ENCODE data around the gene NBAS. TPM values are rescaled to one million over a fixed set of nuclear protein-coding genes. Genes with fewer than 3 reads are reported as not detected.

The NBAS gene
- total and polyA plus RNA-seq, 2 of the 13 experiments (the other 11 are each of a cell fraction or from before 2014, with no cell fraction given) = 33.6 to 58.7 TPM

- TF ChIP-seq ZNF317 (CRISPR knock-in tag; IDR thresholded peaks at IDR 0.05) (no peak), NFE2 (CRISPR knock-in tag; IDR thresholded peaks at IDR 0.05) (no peak), MBD4 (IDR thresholded peaks at IDR 0.05; ENCODE audit: borderline replicate concordance, low read length) (no peak), ZNF839 (CRISPR knock-in tag; IDR thresholded peaks at IDR 0.05; ENCODE audit: borderline replicate concordance) (peak; percentile 77; the same call in 1 of the 2 replicates), ZNF720 (CRISPR knock-in tag; IDR thresholded peaks at IDR 0.05) (no peak), ZBTB20 (CRISPR knock-in tag; IDR thresholded peaks at IDR 0.05; ENCODE audit: borderline replicate concordance, low read depth) (peak; percentile 66; the same call in 1 of the 2 replicates), ZNF740 (CRISPR knock-in tag; IDR thresholded peaks at IDR 0.05) (no peak), ZNF607 (CRISPR knock-in tag; IDR thresholded peaks at IDR 0.05; ENCODE audit: borderline replicate concordance) (no peak; the same call in 1 of the 2 replicates), ZNF143 (CRISPR knock-in tag; IDR thresholded peaks at IDR 0.05) (no peak), SP140L (CRISPR knock-in tag; IDR thresholded peaks at IDR 0.05; ENCODE audit: borderline replicate concordance) (peak; percentile 94), ZNF274 (CRISPR knock-in tag; IDR thresholded peaks at IDR 0.05) (no peak), ZNF546 (CRISPR knock-in tag; conservative IDR thresholded peaks at IDR 0.05) (no peak), DMAP1 (CRISPR knock-in tag; IDR thresholded peaks at IDR 0.05) (peak; percentile 85), JUNB (CRISPR knock-in tag; IDR thresholded peaks at IDR 0.05; ENCODE audit: borderline replicate concordance) (no peak), NONO (IDR thresholded peaks at IDR 0.05) (no peak), NONO (CRISPR knock-in tag; conservative IDR thresholded peaks at IDR 0.05) (peak; percentile 85), ZNF83 (CRISPR knock-in tag; IDR thresholded peaks at IDR 0.05; ENCODE audit: borderline replicate concordance) (no peak), ZNF337 (CRISPR knock-in tag; IDR thresholded peaks at IDR 0.05; ENCODE audit: borderline replicate concordance, low read depth) (no peak), RXRB (CRISPR knock-in tag; IDR thresholded peaks at IDR 0.05; ENCODE audit: borderline replicate concordance) (peak; percentile 77), ZNF362 (CRISPR knock-in tag; IDR thresholded peaks at IDR 0.05; ENCODE audit: borderline replicate concordance) (0 out of 2 replicates have a peak, but pooled peaks have one; percentile 27), ZNF33A (CRISPR knock-in tag; IDR thresholded peaks at IDR 0.05; ENCODE audit: borderline replicate concordance) (no peak), PHF5A (CRISPR knock-in tag; IDR thresholded peaks at IDR 0.05; ENCODE audit: low read depth, unreplicated experiment) (peak; percentile 94), TGIF2 (CRISPR knock-in tag; IDR thresholded peaks at IDR 0.05) (peak; percentile 84), ZNF251 (CRISPR knock-in tag; IDR thresholded peaks at IDR 0.05) (0 out of 2 replicates have a peak, but pooled peaks have one; percentile 28)
- TF ChIP-seq, protein P1, sequence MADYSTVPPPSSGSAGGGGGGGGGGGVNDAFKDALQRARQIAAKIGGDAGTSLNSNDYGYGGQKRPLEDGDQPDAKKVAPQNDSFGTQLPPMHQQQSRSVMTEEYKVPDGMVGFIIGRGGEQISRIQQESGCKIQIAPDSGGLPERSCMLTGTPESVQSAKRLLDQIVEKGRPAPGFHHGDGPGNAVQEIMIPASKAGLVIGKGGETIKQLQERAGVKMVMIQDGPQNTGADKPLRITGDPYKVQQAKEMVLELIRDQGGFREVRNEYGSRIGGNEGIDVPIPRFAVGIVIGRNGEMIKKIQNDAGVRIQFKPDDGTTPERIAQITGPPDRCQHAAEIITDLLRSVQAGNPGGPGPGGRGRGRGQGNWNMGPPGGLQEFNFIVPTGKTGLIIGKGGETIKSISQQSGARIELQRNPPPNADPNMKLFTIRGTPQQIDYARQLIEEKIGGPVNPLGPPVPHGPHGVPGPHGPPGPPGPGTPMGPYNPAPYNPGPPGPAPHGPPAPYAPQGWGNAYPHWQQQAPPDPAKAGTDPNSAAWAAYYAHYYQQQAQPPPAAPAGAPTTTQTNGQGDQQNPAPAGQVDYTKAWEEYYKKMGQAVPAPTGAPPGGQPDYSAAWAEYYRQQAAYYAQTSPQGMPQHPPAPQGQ (CRISPR knock-in tag; IDR thresholded peaks at IDR 0.05; ENCODE audit: borderline replicate concordance) = no peak
- TF ChIP-seq, protein P2, sequence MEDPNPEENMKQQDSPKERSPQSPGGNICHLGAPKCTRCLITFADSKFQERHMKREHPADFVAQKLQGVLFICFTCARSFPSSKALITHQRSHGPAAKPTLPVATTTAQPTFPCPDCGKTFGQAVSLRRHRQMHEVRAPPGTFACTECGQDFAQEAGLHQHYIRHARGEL (CRISPR knock-in tag; IDR thresholded peaks at IDR 0.05) = no peak
These were observed at the start of gene NBAS (continued) for GRCh38 chr2:15560988-15561573.

Data from HepG2 (cell line).